Stimulated activated naive CD8-positive, alpha-beta T cell treated with anti-CD3 and anti-CD28 coated beads, Interleukin-15, Interleukin-2, amounts not matched to agents 100 ng/mL and 50 ng/mL, for 24 hours (primary cell): ENCODE measurements around the gene NME4.
"Not testable (repeated sequence)": the region's sequence is repeated elsewhere in the genome, so short reads cannot be mapped to it uniquely, and the experiment has no call there.

Experiments
- H3K27ac Mint-ChIP-seq: one replicate; pipeline ENCODE4 v1.8.0; 2021; ENCODE audit warnings: mild to moderate bottlenecking, mixed read lengths
- H3K27me3 Mint-ChIP-seq: one replicate; pipeline ENCODE4 v1.8.0; 2021; ENCODE audit warnings: mixed read lengths
- H3K36me3 Mint-ChIP-seq: one replicate; pipeline ENCODE4 v1.8.0; 2021; ENCODE audit warnings: low read depth, mixed read lengths
- H3K4me1 Mint-ChIP-seq: one replicate; pipeline ENCODE4 v1.8.0; 2021; ENCODE audit warnings: low read depth, mixed read lengths
- H3K4me3 Mint-ChIP-seq: one replicate; pipeline ENCODE4 v1.8.0; 2021; ENCODE audit warnings: mild to moderate bottlenecking, mixed read lengths
- H3K9me3 Mint-ChIP-seq: one replicate; pipeline ENCODE4 v1.8.0; 2021; ENCODE audit warnings: mixed read lengths

NME4 gene

DNA sequence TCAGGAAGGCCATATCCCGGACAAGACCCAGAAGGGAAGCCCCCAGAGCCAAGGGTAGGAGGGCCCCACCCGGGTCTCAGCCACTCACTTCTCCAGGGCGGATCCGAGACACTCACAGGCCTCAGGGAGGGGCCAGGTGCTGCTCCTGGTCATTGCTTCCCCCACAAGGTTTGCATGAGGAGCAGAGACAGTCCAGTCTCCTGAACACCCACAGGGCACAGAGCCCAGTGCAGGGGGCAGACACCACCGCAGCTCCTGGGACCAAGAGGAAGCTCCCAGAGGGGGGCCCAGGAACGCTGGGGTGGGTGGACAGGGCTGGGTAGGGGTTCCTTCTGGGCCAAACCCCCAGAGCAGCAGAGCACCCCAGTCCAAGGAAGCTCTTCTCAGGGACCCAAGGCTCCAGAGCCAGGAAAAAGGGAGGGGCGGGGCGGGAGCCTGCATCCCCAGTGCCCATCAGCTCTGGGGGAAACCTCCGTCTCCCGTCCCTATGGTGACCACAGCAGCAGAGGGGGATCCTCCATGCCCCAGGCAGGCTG is 26.0 kb upstream of the NME4 start:
- peaks cover 8% of the 10 kb centered on the region for H3K36me3 Mint-ChIP-seq
- H3K4me3 Mint-ChIP-seq: peak overlapping the region; percentile 86

DNA sequence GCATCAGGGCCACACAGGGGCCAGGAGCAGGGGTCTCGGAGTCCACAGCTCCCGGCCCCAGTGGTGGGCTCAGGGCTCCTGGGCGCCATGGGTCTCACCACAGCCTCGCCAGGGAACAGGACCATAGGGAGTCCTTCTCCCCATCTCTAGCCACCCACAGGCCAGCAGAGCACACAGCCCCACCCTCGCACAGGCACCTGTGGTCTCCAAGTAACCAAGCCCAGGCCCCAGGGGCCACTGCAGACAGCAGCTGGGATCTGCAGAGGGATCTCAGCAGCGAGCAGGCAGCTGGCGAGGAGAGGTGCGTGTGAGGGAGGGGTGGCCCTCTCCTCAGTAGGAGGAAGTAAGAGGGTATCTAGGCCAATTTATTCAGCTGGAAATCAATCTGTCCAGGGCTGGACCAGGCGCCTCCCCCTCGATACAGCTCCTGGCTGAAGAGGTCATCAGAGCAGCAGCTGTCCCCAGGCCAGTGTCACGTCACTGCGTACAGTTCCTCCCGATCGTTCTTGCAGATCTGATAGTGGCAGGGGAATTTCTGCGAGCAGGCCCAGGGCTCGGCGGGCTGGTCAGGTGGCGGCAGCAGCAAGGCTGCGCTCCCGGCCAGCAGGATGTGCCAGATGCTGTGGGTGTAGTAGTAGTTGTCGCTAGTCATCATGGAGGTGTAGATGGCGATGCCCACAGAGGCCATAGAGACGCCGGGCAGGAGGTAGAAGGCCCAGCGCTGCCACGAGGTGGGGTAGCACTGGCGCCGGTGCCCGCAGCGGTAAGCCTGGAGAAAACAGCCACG is 25.3 kb upstream of the NME4 start:
- Mint-ChIP-seq H3K27me3 (no peaks in the 10 kb centered on the region), H3K4me3 (no peak overlapping the region), H3K27ac (peak overlapping the region; percentile 32), H3K9me3 (no peaks in the 10 kb centered on the region), H3K4me1 (peaks cover 10% of the 10 kb centered on the region), H3K36me3 (peaks cover 8% of the 10 kb centered on the region)

More for the DNA sequence above, 26.0 kb upstream of the NME4 start:
- Mint-ChIP-seq H3K9me3 (no peaks in the 10 kb centered on the region), H3K27ac (peak overlapping the region; percentile 90), H3K4me1 (peaks cover 10% of the 10 kb centered on the region), H3K27me3 (no peaks in the 10 kb centered on the region)

DNA sequence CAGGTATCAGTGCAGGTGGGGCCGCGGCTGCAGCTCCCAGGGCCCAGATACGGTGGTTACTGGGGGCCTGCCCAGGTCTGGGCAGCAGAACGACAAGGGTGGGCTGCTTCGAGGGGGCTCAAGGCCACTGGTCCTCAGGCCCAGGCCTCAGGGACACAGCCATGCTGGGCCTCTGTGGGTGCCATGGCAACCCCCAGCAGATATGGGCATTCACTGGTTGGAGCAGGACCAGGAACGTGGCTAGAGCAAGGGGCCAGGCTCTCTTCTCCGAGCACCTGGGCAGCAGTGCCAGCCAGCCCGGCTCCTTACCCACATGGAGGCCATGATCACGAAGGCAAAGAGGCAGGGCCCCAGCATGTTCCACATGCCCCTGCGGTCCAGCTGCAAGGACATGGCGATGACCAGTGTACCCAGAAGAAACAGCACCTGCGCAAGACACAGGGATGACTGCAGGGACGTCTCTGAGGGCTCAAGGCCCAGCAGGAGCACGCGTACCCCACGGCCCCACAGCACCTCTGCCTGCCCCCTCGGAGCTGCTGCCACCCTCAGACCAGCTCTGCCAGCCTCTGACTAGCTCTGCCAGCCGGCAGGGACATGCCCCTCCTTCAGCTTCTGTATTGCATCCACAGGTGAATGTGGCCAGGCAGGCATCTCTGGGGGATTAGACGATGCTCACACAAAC is 24.6 kb upstream of the NME4 start:
- H3K27ac Mint-ChIP-seq: no peak overlapping the region
- peaks cover 3% of the 10 kb centered on the region for H3K36me3 Mint-ChIP-seq
- no peaks in the 10 kb centered on the region for H3K27me3 Mint-ChIP-seq
- H3K9me3 Mint-ChIP-seq: no peaks in the 10 kb centered on the region
- peaks cover 10% of the 10 kb centered on the region for H3K4me1 Mint-ChIP-seq
- no peak overlapping the region for H3K4me3 Mint-ChIP-seq

DNA sequence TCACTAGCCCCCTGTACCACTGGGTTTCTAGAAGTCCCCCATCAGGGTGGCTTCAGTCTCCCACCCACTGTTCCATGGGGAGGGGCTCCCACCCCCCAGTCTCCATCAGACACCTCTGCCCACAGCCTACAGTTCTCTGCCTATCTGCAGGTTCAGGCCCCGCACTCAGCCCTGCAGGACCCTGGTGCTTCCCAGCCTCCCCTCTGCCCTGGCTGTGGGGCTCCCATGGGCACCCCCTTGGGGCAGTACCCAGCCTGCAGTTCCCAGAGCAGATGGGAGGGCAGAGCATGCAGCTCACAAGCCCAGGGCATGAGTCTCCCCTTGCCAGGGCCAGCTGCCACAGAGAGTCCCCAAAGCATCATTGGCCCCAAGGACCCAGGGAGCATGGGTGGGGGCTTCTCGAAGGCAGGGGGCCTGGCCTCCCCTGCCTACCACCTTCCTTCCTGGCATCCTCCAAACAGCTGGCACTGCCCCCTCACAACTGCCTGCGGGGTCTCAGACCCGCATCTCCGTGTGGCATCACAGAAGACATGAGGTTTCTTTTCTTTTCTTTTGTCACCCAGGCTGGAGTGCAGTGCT is 23.9 kb upstream of the NME4 start:
- H3K4me1 Mint-ChIP-seq: peaks cover 10% of the 10 kb centered on the region
- H3K27ac Mint-ChIP-seq: no peak overlapping the region
- peaks cover 3% of the 10 kb centered on the region for H3K36me3 Mint-ChIP-seq
- H3K27me3 Mint-ChIP-seq: no peaks in the 10 kb centered on the region
- H3K4me3 Mint-ChIP-seq: no peak overlapping the region
- H3K9me3 Mint-ChIP-seq: no peaks in the 10 kb centered on the region

DNA sequence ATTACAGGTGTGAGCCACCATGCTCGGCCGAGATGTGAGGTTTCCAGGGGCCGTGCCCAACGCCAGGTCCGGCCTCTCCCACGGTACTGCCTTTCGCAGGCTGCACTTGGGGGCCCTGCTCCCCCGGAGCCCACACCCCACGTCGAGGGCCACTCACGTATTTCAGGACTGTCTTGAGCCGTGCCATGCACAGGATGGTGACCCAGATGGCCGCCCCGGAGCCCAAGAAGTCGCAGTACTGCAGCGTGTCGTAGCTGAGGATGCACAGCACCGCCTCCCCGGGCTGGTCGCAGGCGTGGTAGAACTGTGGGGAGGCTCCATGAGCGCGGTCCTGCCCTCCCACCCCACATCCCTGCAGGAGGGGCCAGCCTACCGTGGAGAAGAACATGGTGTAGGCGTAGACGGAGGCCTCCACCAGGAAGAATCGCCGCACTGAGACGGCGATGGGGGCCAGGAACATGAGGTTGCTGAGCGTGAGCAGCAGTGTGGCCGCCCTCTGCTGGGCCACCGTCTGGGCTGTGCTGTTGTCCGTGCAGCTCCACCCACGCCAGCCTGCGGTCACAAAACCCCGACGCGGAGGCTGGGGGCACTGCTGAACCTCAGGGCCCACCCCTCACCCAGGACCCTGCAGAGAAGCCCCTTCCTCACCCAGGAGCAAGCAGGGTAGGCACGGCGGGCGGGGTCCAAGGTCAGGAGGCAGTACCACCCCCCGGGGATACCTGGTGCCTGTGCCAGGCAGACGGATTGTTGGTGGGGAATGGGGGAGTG is 23.0 kb upstream of the NME4 start:
- peaks cover under 1% of the 10 kb centered on the region for H3K36me3 Mint-ChIP-seq
- no peaks in the 10 kb centered on the region for H3K27me3 Mint-ChIP-seq
- H3K9me3 Mint-ChIP-seq: no peaks in the 10 kb centered on the region
- no peak overlapping the region for H3K27ac Mint-ChIP-seq
- no peak overlapping the region for H3K4me3 Mint-ChIP-seq
- H3K4me1 Mint-ChIP-seq: peaks cover 10% of the 10 kb centered on the region

DNA sequence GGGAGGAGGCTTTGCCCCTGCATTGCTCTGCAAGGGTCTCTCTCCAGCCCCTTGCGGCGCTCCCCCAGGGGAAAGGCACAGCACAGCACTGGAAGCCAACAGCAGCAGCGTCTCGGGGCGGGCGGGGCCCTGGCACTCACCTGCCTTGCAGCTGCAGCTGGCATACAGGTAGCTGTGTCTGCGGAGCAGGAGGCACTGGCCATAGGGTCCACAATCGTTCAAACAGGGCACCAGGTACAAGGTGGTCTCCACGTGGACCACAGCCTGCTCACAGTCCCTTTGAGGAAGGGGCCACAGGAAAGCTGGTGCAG is 22.4 kb upstream of the NME4 start:
- Mint-ChIP-seq H3K9me3 (no peaks in the 10 kb centered on the region), H3K36me3 (no peaks in the 10 kb centered on the region), H3K27ac (no peak overlapping the region), H3K4me3 (no peak overlapping the region), H3K4me1 (peaks cover 10% of the 10 kb centered on the region), H3K27me3 (no peaks in the 10 kb centered on the region)

DNA sequence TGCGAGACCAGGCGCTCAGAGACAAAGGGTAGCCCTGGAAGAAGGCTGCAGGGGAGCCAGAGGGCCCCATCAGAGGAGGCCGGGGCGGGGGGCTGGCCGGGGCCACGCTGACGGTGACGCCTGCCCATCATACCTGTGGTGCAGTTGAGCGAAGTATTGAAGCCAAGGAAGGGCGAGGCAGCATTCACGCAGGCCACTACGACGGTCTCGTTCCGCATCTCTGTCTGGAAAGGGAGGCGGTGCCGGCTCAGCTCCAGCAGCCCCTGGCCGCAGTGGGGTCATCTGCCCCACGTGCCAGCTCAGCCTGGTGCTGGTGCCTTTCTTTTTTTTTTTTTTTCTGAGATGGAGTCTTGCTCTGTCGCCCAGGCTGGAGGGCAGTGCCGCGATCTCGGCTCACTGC is 21.8 kb upstream of the NME4 start:
- Mint-ChIP-seq H3K27ac (no peak overlapping the region), H3K27me3 (no peaks in the 10 kb centered on the region), H3K9me3 (no peaks in the 10 kb centered on the region), H3K4me3 (no peak overlapping the region), H3K36me3 (no peaks in the 10 kb centered on the region), H3K4me1 (peaks cover 15% of the 10 kb centered on the region)

DNA sequence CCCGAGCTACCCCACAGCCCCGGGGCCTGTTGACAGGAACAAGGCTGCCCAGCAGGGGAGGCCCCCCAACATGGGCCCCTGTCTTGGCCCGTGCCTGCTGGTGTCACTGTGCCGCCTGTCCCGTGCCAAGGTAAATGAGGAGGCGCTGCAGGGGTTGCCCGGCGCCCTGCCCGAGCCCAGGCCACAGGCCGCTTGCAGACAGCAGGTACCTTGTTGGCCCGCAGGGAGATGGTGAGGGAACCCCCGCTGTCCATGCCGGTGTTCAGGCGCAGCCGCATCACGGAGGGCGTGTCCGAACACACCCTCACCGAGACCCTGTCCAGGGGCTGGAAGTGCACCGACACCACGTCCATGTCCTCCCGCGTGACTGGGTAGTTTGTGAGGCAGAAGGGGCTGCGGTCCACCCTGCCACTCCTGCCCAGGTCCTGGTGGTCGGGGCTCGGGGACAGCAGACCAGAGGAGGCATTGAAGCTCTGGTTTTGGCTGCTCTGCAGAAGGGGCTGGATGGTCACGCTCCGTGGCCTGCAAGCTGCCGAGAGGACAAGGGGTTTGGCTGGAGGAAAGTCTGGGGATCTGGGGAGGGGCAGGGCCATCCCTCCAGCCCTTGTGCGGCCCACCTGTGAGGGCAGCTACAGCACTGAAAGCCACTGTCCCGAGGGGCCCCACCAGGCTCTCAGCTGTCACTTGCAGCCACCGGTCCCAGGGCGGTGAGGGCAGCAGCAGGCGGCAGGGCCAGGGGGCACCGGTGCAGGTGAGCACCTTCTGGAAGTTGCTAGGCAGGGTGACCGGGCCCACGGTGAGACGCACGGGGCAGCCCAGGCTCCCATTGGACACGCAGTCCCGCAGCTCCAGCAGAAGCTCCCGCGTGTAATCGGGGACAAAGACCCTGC is 20.8 kb upstream of the NME4 start:
- Mint-ChIP-seq H3K4me3 (no peak overlapping the region), H3K27ac (no peak overlapping the region), H3K36me3 (no peaks in the 10 kb centered on the region), H3K9me3 (no peaks in the 10 kb centered on the region), H3K27me3 (no peaks in the 10 kb centered on the region), H3K4me1 (peaks cover 9% of the 10 kb centered on the region)

DNA sequence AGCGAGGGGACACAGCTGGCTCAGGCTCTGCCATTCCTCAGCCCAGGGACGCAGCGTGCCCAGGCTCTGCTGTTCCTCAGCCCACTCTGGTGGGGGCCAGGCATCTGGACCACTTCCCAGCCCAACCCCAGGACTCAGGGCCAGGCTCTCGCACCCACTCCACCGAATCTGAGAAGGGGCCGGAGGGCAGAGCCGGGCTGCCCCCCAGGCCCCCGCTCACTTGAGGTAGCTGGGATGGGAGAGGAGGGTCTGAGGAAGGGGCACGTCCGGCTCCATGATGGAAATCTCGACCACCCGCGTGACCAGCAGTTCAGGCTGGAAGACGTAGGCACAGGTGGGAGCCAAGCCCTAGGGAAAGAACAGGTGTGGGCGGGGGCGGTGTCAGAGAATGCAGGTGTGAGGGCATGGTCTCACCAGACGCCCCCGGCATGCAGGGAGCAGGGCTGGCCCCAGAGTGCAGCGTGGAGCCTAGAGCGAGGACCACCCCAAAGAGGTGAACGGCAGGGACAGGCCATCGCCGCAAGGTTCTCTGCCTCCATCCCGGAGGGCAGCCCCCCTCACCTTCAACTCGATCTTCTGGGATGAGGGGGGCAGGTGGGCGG is 20.1 kb upstream of the NME4 start:
- H3K27me3 Mint-ChIP-seq: no peaks in the 10 kb centered on the region
- no peak overlapping the region for H3K4me3 Mint-ChIP-seq
- no peaks in the 10 kb centered on the region for H3K36me3 Mint-ChIP-seq
- no peaks in the 10 kb centered on the region for H3K9me3 Mint-ChIP-seq
- H3K4me1 Mint-ChIP-seq: peaks cover 9% of the 10 kb centered on the region
- no peak overlapping the region for H3K27ac Mint-ChIP-seq

DNA sequence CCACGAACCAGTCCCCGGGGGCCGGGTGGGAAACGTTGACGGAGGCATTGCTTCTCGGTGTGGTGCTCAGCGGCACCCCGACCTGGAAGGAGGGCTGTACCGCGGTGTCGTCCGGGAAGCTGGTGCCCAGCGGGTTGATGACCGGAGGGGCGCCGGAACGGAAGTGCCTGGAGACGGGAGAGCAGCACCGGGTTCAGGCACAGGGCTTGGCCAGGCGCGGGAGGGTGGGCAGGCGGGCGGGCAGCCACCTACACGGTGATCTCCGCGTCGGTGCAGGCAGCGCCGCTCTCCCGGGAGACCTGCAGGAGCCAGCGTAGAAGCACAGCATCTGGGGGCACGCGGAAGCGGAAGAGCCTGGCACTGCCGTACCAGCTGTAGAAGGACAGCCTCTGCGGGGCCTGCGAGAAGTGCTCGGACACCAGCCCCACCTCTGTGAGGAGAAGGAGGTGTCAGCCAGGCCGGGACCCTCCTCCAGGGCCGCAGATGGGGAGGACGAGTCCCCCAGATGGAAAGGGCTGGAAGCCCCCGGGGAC is 19.5 kb upstream of the NME4 start:
- Mint-ChIP-seq H3K36me3 (no peaks in the 10 kb centered on the region), H3K27me3 (no peaks in the 10 kb centered on the region), H3K4me1 (peaks cover 11% of the 10 kb centered on the region), H3K9me3 (no peaks in the 10 kb centered on the region), H3K4me3 (no peak overlapping the region), H3K27ac (no peak overlapping the region)

DNA sequence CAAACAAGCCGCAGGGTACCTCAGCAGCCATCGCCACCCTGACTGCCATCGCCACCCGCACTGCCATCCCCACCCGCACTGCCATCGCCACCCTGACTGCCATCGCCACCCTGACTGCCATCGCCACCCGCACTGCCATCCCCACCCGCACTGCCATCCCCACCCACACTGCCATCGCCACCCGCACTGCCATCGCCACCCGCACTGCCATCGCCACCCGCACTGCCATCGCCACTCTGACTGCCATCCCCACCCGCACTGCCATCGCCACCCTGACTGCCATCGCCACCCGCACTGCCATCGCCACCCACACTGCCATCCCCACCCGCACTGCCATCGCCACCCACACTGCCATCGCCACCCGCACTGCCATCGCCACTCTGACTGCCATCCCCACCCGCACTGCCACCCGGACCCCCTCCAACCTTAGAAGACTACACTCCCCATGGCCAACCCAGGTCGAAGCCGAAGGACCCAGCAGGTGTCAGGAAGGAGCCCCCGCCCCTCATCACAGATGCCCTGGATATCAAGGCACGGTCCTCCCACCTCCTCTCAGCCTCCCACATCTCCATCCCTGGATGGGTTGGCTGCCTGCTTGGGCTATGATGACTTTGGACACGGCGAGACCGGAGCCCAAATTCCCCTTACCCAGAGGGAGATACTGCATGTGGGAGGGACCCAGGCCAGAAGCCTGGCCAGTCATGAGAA is 18.7 kb upstream of the NME4 start:
- H3K4me3 Mint-ChIP-seq, H3K9me3 Mint-ChIP-seq, H3K27ac Mint-ChIP-seq, H3K36me3 Mint-ChIP-seq, H3K27me3 Mint-ChIP-seq: not testable (repeated sequence)
- H3K4me1 Mint-ChIP-seq: peaks cover 19% of the 10 kb centered on the region

DNA sequence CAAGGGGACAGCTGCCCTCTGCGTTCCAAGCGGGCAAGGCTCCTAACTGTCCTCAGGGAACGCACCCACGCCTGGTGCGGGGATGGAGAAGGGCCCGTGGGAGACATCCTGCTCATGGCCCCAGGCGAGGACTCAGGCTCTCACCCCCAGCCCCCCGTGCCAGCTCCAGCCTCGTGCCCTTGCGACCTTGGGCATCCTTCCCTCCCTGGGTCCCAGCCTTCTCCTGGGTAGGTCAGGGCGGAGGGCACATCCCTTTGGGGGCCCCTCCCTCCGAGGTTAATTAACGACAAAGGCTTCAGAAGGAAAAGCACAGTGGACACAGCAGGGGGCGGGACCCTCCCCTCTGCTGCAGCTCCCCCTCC is 18.2 kb upstream of the NME4 start:
- peaks cover 25% of the 10 kb centered on the region for H3K4me1 Mint-ChIP-seq
- H3K9me3 Mint-ChIP-seq: no peaks in the 10 kb centered on the region
- H3K27ac Mint-ChIP-seq: no peak overlapping the region
- no peaks in the 10 kb centered on the region for H3K36me3 Mint-ChIP-seq
- no peak overlapping the region for H3K4me3 Mint-ChIP-seq
- peaks cover 3% of the 10 kb centered on the region for H3K27me3 Mint-ChIP-seq

DNA sequence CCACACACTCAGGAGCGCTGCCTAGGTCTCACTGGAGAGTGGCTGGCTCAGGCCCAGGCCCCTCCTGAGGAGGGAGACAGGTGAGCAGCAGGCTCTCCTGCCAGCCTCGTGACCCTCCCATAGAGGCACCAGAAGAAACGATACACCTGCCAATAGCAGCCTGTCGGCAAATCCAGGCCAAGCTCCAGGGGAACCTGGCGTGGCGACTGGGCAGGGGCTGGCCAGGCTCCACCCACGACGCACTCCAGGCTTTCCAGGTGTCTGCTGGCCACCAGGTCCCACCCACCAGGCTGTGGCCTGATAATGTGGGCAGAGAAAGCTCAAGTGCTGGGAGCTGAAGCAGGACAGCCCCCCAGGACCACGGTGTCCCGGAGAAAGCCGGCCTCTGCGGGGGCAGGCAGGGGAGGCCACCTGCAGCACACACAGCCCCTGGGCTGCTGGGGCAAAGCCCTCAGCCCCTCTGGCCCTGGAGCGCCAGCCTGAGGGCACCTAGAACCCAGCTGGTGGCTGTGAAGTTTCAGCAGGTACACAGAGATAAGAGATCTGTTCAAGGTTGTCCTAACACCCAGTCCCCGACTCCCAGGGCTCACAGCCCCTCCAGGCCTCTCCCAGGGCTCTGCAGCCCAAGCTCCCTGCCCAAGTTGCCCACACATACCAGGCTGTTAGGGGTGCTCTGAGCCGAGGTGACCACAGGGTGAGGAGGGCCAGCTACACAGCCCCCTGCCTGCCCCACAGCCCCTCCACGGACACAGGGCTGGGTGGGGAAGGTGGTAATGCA is 17.6 kb upstream of the NME4 start:
- Mint-ChIP-seq H3K4me1 (peaks cover 29% of the 10 kb centered on the region), H3K4me3 (peak overlapping the region; percentile 74), H3K27me3 (peaks cover 3% of the 10 kb centered on the region), H3K27ac (no peak overlapping the region), H3K9me3 (no peaks in the 10 kb centered on the region), H3K36me3 (no peaks in the 10 kb centered on the region)
